Suprapubic skin (tissue), 4 donors: Measurements from ENCODE around the gene B3GALT6. TPM values are rescaled to one million over a fixed set of nuclear protein-coding genes. Genes with fewer than 3 reads are reported as not detected.
A peak's percentile ranks its signal among the peaks of the same experiment; 100 is the strongest.

Experiments
- DNase-seq, 2 donors: peaks; one replicate each; pipeline ENCODE4 v3.0.0-alpha.2; 2019; ENCODE audit warnings: low spot score in 2 of 2
- H3K27ac ChIP-seq: fragments of 200-600 bp; sonication (generic); one replicate; pipeline ENCODE4 v1.5.1; 2019
- H3K27me3 ChIP-seq: fragments of 200-600 bp; sonication (generic); one replicate; pipeline ENCODE4 v1.5.1; 2019
- H3K36me3 ChIP-seq: fragments of 200-600 bp; sonication (generic); one replicate; pipeline ENCODE4 v1.5.1; 2019
- H3K4me1 ChIP-seq: fragments of 200-600 bp; sonication (generic); one replicate; pipeline ENCODE4 v1.5.1; 2019
- H3K4me3 ChIP-seq: fragments of 200-600 bp; sonication (generic); one replicate; pipeline ENCODE4 v1.5.1; 2019; ENCODE audit warnings: mild to moderate bottlenecking
- H3K9me3 ChIP-seq: fragments of 200-600 bp; sonication (generic); one replicate; pipeline ENCODE4 v1.5.1; 2019
- CTCF ChIP-seq, 2 donors: fragments of 200-600 bp in 1 of 2; fragments of 450-650 bp in 1 of 2; sonication (generic) in 1 of 2; IDR thresholded peaks; one replicate each; pipeline ENCODE4 v1.5.1; 2016 to 2019; ENCODE audit warnings: antibody characterized with exemption in 2 of 2, mild to moderate bottlenecking in 1 of 2, moderate library complexity in 1 of 2
- EP300 ChIP-seq: sonication (generic); formaldehyde crosslinking; IDR thresholded peaks from one replicate; pipeline ENCODE4 v1.6.1; 2017; ENCODE audit warnings: antibody characterized with exemption
- POLR2A ChIP-seq, 2 donors: fragments of 450-650 bp; IDR thresholded peaks; one replicate each; pipeline ENCODE4 v1.6.1; 2017; ENCODE audit warnings: antibody characterized with exemption in 2 of 2, mild to moderate bottlenecking in 2 of 2, moderate library complexity in 2 of 2
- POLR2AphosphoS5 ChIP-seq, 3 donors: sonication (generic); formaldehyde crosslinking; IDR thresholded peaks; one replicate each; pipeline ENCODE4 v1.6.1; 2017; ENCODE audit warnings: antibody characterized with exemption in 3 of 3
- WGBS: methylation state at CpG from one replicate; pipeline ENCODE4 v1.1.5; 2018; 5-methylcytosine and 5-hydroxymethylcytosine counted together
- total RNA-seq, 4 donors: library from RNA; depleted of rRNA; stranded (reverse); fragments of >200 nt; gene quantifications; one replicate each; pipeline ENCODE4 v1.1.0, GENCODE V29; 2016

Gene B3GALT6
- total RNA-seq, 4 donors from 2014 or later, result 9.3 to 24.4 (median 16.4) TPM

- H3K4me1 ChIP-seq, result peaks cover 41% of the 10 kb centered on the region
- WGBS, result 80% methylated on average over 27 of the region's 28 CpGs
- H3K27me3 ChIP-seq, result no peaks in the 10 kb centered on the region
- no peak overlapping the region for H3K27ac ChIP-seq
- H3K36me3 ChIP-seq, result peaks cover 42% of the 10 kb centered on the region
- H3K9me3 ChIP-seq, result no peaks in the 10 kb centered on the region
- TF ChIP-seq POLR2A (IDR thresholded peaks at IDR 0.05) (no peak), EP300 (no peak), CTCF (IDR thresholded peaks at IDR 0.05) (no peak), POLR2AphosphoS5 (IDR thresholded peaks at IDR 0.05) (no peak)
- H3K4me3 ChIP-seq, result no peak overlapping the region
- no peak for DNase-seq
These were observed 3.3 kb upstream of the B3GALT6 start for GRCh38 chr1:1228596-1229321.

GRCh38 chr1:1229770-1230169 is 2.3 kb upstream of the B3GALT6 start:
- Histone ChIP-seq H3K9me3 (no peaks in the 10 kb centered on the region), H3K27me3 (no peaks in the 10 kb centered on the region), H3K36me3 (peaks cover 32% of the 10 kb centered on the region), H3K4me3 (peak overlapping the region; percentile 84), H3K27ac (no peak overlapping the region), H3K4me1 (peaks cover 38% of the 10 kb centered on the region)
- DNase-seq, result no peak
- 84% methylated on average over 9 of the region's 19 CpGs for WGBS
- TF ChIP-seq POLR2AphosphoS5 (IDR thresholded peaks at IDR 0.05) (no peak), EP300 (no peak), CTCF (IDR thresholded peaks at IDR 0.05) (no peak), POLR2A (IDR thresholded peaks at IDR 0.05) (no peak)

- Histone ChIP-seq H3K4me3 (peak overlapping the region; percentile 84), H3K27me3 (no peaks in the 10 kb centered on the region), H3K36me3 (peaks cover 26% of the 10 kb centered on the region), H3K9me3 (no peaks in the 10 kb centered on the region), H3K4me1 (peaks cover 32% of the 10 kb centered on the region), H3K27ac (peak overlapping the region; percentile 88)
- TF ChIP-seq POLR2A (IDR thresholded peaks at IDR 0.05), result no peak
- no peak for TF ChIP-seq POLR2AphosphoS5 (IDR thresholded peaks at IDR 0.05)
- TF ChIP-seq EP300, result no peak
- no peak for TF ChIP-seq CTCF (IDR thresholded peaks at IDR 0.05)
- 14% methylated on average over 22 of the region's 24 CpGs for WGBS
- DNase-seq, result no peak
These were observed 1.2 kb upstream of the B3GALT6 start for GRCh38 chr1:1230656-1231399.

- peak within 1 kb of the TSS; percentile 84 for H3K4me3 ChIP-seq
- whole genome bisulfite sequencing, result under 1% methylated on average over 19 of the region's 99 CpGs
These were observed 433 bp upstream of the B3GALT6 start, which contains the start of gene SDF4 for GRCh38 chr1:1231400-1232207. Gene SDF4 (minus strand): TSS chr1:1232001. CDS start chr1:1228772, 3,229 bp downstream.

More at GRCh38 chr1:1231400-1232207, 433 bp upstream of the B3GALT6 start, which contains the start of gene SDF4:
- peaks cover 33% of the 10 kb centered on the region for H3K4me1 ChIP-seq
- no peak for TF ChIP-seq CTCF (IDR thresholded peaks at IDR 0.05)
- TF ChIP-seq POLR2A (IDR thresholded peaks at IDR 0.05), result peak in 1 of 2 donors; percentile 28
- no peak for TF ChIP-seq EP300
- TF ChIP-seq POLR2AphosphoS5 (IDR thresholded peaks at IDR 0.05), result peak; percentile 43 to 79 (median 53)
- no peaks in the 10 kb centered on the region for H3K9me3 ChIP-seq
- H3K36me3 ChIP-seq, result peaks cover 24% of the 10 kb centered on the region
- H3K27me3 ChIP-seq, result no peaks in the 10 kb centered on the region
- H3K27ac ChIP-seq, result peak within 1 kb of the TSS; percentile 88
- DNase-seq, result peak; percentile 97 to 99
